BLaER1 (cell line): ENCODE measurements around the gene MOB1B.
"Not testable (repeated sequence)": the region's sequence is repeated elsewhere in the genome, so short reads cannot be mapped to it uniquely, and the experiment has no call there.

ENCODE experiments used
- H3K27ac ChIP-seq: shearing (Covaris generic); formaldehyde crosslinking; 2 replicates; pipeline ENCODE4 v1.8.1; 2022
- H3K27me3 ChIP-seq: shearing (Covaris generic); formaldehyde crosslinking; 2 replicates; pipeline ENCODE4 v1.8.1; 2022
- H3K36me3 ChIP-seq: shearing (Covaris generic); formaldehyde crosslinking; 2 replicates; pipeline ENCODE4 v1.8.1; 2022
- H3K4me1 ChIP-seq: shearing (Covaris generic); formaldehyde crosslinking; 2 replicates; pipeline ENCODE4 v1.8.1; 2022
- H3K4me2 ChIP-seq: shearing (Covaris generic); formaldehyde crosslinking; 2 replicates; pipeline ENCODE4 v1.8.1; 2022
- H3K4me3 ChIP-seq: shearing (Covaris generic); formaldehyde crosslinking; 2 replicates; pipeline ENCODE4 v1.8.1; 2022
- H3K9ac ChIP-seq: shearing (Covaris generic); formaldehyde crosslinking; 2 replicates; pipeline ENCODE4 v1.8.1; 2022
- H3K9me3 ChIP-seq: shearing (Covaris generic); formaldehyde crosslinking; 2 replicates; pipeline ENCODE4 v1.8.1; 2022
- H4K20me1 ChIP-seq: shearing (Covaris generic); formaldehyde crosslinking; 2 replicates; pipeline ENCODE4 v1.8.1; 2022
- Cebpa-rat ChIP-seq: shearing (Covaris generic); IDR thresholded peaks from 2 replicates; pipeline ENCODE4 v1.8.1; 2022

MOB1B gene

GRCh38 chr4:70991596-70991995 lies 89.4 kb downstream of the MOB1B start:
- peaks cover 19% of the 10 kb centered on the region for H4K20me1 ChIP-seq
- peak overlapping the region; percentile 93 for H3K4me2 ChIP-seq

GRCh38 chr4:70992391-70992881 lies 90.3 kb downstream of the MOB1B start:
- H3K36me3 ChIP-seq, result peaks cover 1% of the 10 kb centered on the region; the same call in 1 of the 2 replicates
- no peak overlapping the region for H3K9ac ChIP-seq
- TF ChIP-seq Cebpa-rat, result no peak
- peaks cover 48% of the 10 kb centered on the region for H3K4me1 ChIP-seq
- H3K27me3 ChIP-seq, result no peaks in the 10 kb centered on the region
- peaks cover 28% of the 10 kb centered on the region for H4K20me1 ChIP-seq
- H3K4me3 ChIP-seq, result peak overlapping the region; percentile 93
- H3K4me2 ChIP-seq, result peak overlapping the region; percentile 93
- H3K27ac ChIP-seq, result peak overlapping the region; percentile 93; the same call in 1 of the 2 replicates
- H3K9me3 ChIP-seq, result no peaks in the 10 kb centered on the region

More at GRCh38 chr4:70991596-70991995, 89.4 kb downstream of the MOB1B start:
- TF ChIP-seq Cebpa-rat, result no peak
- Histone ChIP-seq H3K27ac (no peak overlapping the region), H3K9ac (no peak overlapping the region), H3K4me3 (no peak overlapping the region), H3K36me3 (no peaks in the 10 kb centered on the region), H3K27me3 (no peaks in the 10 kb centered on the region), H3K4me1 (peaks cover 40% of the 10 kb centered on the region), H3K9me3 (no peaks in the 10 kb centered on the region)

- peaks cover 34% of the 10 kb centered on the region for H4K20me1 ChIP-seq
- peaks cover 11% of the 10 kb centered on the region for H3K36me3 ChIP-seq
- H3K9ac ChIP-seq, result peak within 1 kb of the TSS; percentile 93
- peaks cover 1% of the 10 kb centered on the region; the same call in 1 of the 2 replicates for H3K9me3 ChIP-seq
- peaks cover 54% of the 10 kb centered on the region for H3K4me1 ChIP-seq
- no peak for TF ChIP-seq Cebpa-rat
- H3K27me3 ChIP-seq, result no peaks in the 10 kb centered on the region
- H3K4me2 ChIP-seq, result peak within 1 kb of the TSS; percentile 93
- H3K27ac ChIP-seq, result peak within 1 kb of the TSS; percentile 93
- H3K4me3 ChIP-seq, result peak within 1 kb of the TSS; percentile 93
These were observed 91.3 kb downstream of the MOB1B start, which contains the start of gene DCK for GRCh38 chr4:70993181-70994068. Gene DCK, plus strand, starts transcription at chr4:70993649. Its CDS starts 187 bp downstream, at chr4:70993836.

GRCh38 chr4:70994069-70994366 lies 91.8 kb downstream of the MOB1B start:
- Histone ChIP-seq H3K27me3 (no peaks in the 10 kb centered on the region), H3K36me3 (peaks cover 17% of the 10 kb centered on the region), H3K9me3 (peaks cover 7% of the 10 kb centered on the region), H3K4me1 (peaks cover 54% of the 10 kb centered on the region), H3K9ac (peak overlapping the region; percentile 93), H3K4me2 (peak overlapping the region; percentile 93), H4K20me1 (peaks cover 34% of the 10 kb centered on the region), H3K27ac (peak overlapping the region; percentile 93), H3K4me3 (peak overlapping the region; percentile 93)
- no peak for TF ChIP-seq Cebpa-rat

GRCh38 chr4:70994387-70995099 lies 92.4 kb downstream of the MOB1B start:
- Histone ChIP-seq H3K4me2 (peak overlapping the region; percentile 93), H3K27me3 (no peaks in the 10 kb centered on the region), H3K27ac (peak overlapping the region; percentile 93), H3K36me3 (peaks cover 22% of the 10 kb centered on the region), H3K4me1 (peaks cover 54% of the 10 kb centered on the region), H3K4me3 (peak overlapping the region; percentile 93), H3K9me3 (peaks cover 12% of the 10 kb centered on the region), H4K20me1 (peaks cover 34% of the 10 kb centered on the region), H3K9ac (peak overlapping the region; percentile 93)
- no peak for TF ChIP-seq Cebpa-rat

- Histone ChIP-seq H3K9me3 (peaks cover 27% of the 10 kb centered on the region), H3K27me3 (no peaks in the 10 kb centered on the region), H4K20me1 (peaks cover 36% of the 10 kb centered on the region), H3K4me2 (peak overlapping the region; percentile 93), H3K27ac (peak overlapping the region; percentile 93; the same call in 1 of the 2 replicates), H3K4me1 (peaks cover 53% of the 10 kb centered on the region), H3K4me3 (peak overlapping the region; percentile 93), H3K9ac (peak overlapping the region; percentile 93), H3K36me3 (peaks cover 35% of the 10 kb centered on the region)
- no peak for TF ChIP-seq Cebpa-rat
These were observed 93.8 kb downstream of the MOB1B start for GRCh38 chr4:70996018-70996360.

- H3K9me3 ChIP-seq, result peaks cover 33% of the 10 kb centered on the region
- peak overlapping the region; percentile 93; the same call in 1 of the 2 replicates for H3K4me3 ChIP-seq
- H3K4me1 ChIP-seq, result peaks cover 45% of the 10 kb centered on the region
- 0 out of 2 replicates have a peak overlapping the region, but pooled peaks have one; percentile 10 for H3K27ac ChIP-seq
- peaks cover 46% of the 10 kb centered on the region for H4K20me1 ChIP-seq
- H3K36me3 ChIP-seq, result peaks cover 45% of the 10 kb centered on the region
- H3K9ac ChIP-seq, result peak overlapping the region; percentile 93
- H3K27me3 ChIP-seq, result no peaks in the 10 kb centered on the region
- TF ChIP-seq Cebpa-rat, result no peak
- H3K4me2 ChIP-seq, result peak overlapping the region; percentile 93
These were observed 94.9 kb downstream of the MOB1B start for GRCh38 chr4:70997036-70997435.

- Histone ChIP-seq H3K9me3 (peaks cover 33% of the 10 kb centered on the region), H4K20me1 (peaks cover 51% of the 10 kb centered on the region), H3K4me2 (peak overlapping the region; percentile 93), H3K4me1 (peaks cover 45% of the 10 kb centered on the region), H3K27ac (0 out of 2 replicates have a peak overlapping the region, but pooled peaks have one; percentile 10), H3K9ac (peak overlapping the region; percentile 93; the same call in 1 of the 2 replicates), H3K4me3 (0 out of 2 replicates have a peak overlapping the region, but pooled peaks have one; percentile 93), H3K36me3 (peaks cover 47% of the 10 kb centered on the region), H3K27me3 (no peaks in the 10 kb centered on the region)
- TF ChIP-seq Cebpa-rat, result no peak
These were observed 95.4 kb downstream of the MOB1B start for GRCh38 chr4:70997546-70997945.

GRCh38 chr4:70999639-71000038 lies 97.5 kb downstream of the MOB1B start:
- Histone ChIP-seq H3K36me3 (peaks cover 62% of the 10 kb centered on the region), H3K9me3 (peaks cover 33% of the 10 kb centered on the region), H4K20me1 (peaks cover 72% of the 10 kb centered on the region), H3K4me1 (peaks cover 61% of the 10 kb centered on the region)
- H3K9ac ChIP-seq, H3K4me3 ChIP-seq, H3K4me2 ChIP-seq, H3K27me3 ChIP-seq, H3K27ac ChIP-seq: not testable (repeated sequence)

GRCh38 chr4:71001363-71001762 lies 99.2 kb downstream of the MOB1B start:
- not testable (repeated sequence) for H3K9ac ChIP-seq, H3K27me3 ChIP-seq, H3K27ac ChIP-seq, H3K4me3 ChIP-seq, H3K4me2 ChIP-seq
- H4K20me1 ChIP-seq, result peaks cover 72% of the 10 kb centered on the region
- peaks cover 69% of the 10 kb centered on the region for H3K36me3 ChIP-seq
- peaks cover 33% of the 10 kb centered on the region for H3K9me3 ChIP-seq
- peaks cover 54% of the 10 kb centered on the region for H3K4me1 ChIP-seq
